Cortex of kidney (tissue), 1 donor: ENCODE data around the gene C16orf89.

ENCODE experiments used
- DNase-seq: peaks from one replicate; lab custom pipeline; 2025; lab: John Stamatoyannopoulos, UW

Gene C16orf89

DNA sequence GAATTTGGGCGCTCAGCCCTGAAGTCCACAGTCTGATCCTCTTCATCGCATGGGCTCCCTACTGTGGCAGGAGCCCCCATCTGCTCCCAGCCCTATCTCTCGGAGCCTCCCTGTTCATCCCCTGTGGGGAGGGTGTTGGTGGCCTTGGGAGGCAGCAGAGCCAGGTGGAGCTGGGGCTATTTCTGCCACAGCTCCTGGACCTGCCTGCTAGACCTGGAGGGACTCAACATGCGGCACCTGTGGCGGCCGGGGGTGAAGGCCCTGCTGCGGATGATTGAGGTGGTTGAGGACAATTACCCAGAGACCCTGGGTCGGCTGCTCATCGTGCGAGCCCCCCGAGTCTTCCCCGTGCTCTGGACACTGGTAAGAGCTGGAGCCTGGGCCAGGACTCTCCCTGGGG is 62.5 kb downstream of the C16orf89 start:
- DNase-seq: no peak

DNA sequence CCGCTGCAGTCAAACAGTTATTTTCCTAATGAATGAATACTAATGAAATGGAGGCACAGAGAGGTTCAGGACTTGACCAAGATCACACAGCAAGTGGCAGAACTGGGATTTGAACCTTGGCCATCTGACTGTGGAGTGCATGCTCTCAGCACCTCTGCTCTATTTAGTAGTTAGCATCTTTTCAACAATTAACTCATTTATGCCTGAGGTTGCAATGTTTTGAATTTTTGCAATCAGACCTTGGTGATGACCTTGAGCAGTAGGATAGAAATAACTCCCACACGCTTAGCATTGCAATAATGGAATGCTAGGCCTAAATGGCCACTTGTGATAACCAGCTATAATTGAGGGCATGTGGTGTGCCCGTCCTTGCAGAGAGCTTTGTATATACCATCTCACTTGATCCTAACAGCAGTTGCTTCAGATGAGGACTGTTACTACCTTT is 63.0 kb downstream of the C16orf89 start:
- DNase-seq: no peak

- DNase-seq: no peak
Measured at GRCh38 chr16:5001986-5002385, 63.8 kb downstream of the C16orf89 start.

DNA sequence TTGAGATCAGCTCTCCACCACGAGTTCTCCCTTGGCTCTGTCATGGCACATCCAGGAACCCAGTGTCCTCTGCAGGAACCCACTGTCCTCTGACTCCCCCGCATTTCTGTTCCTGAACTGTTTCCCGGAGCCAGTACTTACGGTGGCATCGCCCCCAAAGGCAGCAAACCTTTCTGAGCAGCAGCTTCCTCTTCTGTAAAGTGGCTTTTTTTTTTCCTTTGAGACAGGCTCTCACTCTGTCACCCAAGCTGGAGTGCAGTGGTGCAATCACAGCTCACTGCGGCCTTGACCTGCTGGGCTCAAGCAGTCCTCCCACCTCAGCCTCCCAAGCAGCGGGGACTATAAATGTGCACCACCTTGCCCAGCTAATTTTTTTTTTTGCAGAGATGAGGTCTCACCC is 64.2 kb downstream of the C16orf89 start:
- DNase-seq: no peak

- DNase-seq: no peak
Measured at GRCh38 chr16:5000573-5001001, 65.2 kb downstream of the C16orf89 start.

- no peak for DNase-seq
Measured at GRCh38 chr16:4994719-4995434, 70.9 kb downstream of the C16orf89 start.
